CD14-positive monocyte (primary cell): ENCODE results near the gene ACVR1B. TPM values are rescaled to one million over a fixed set of nuclear protein-coding genes. Genes with fewer than 3 reads are reported as not detected.

ENCODE experiments used
- DNase-seq, 3 donors: peaks; one replicate each; pipeline ENCODE4 v3.0.0-alpha.2; 2011 to 2022
- H2AFZ ChIP-seq: 2 replicates; pipeline ENCODE4 v1.6.0; 2012; ENCODE audit warnings: mild to moderate bottlenecking, low read depth, low read length, inconsistent platforms; ENCODE audit not compliant: insufficient read depth, poor library complexity, severe bottlenecking
- H3K27ac ChIP-seq, 2 donors: 1 replicate in 1 of 2; 2 replicates in 1 of 2; pipeline ENCODE4 v1.5.1; 2012 to 2013; ENCODE audit warnings: low read length in 2 of 2, control low read depth in 1 of 2, inconsistent platforms in 1 of 2, low read depth in 1 of 2, mild to moderate bottlenecking in 1 of 2
- H3K27me3 ChIP-seq, 2 donors: one replicate each; pipeline versions ENCODE4 v1.6.0 to v1.6.1; 2011 to 2013; ENCODE audit warnings: low read length in 2 of 2; ENCODE audit not compliant: control insufficient read depth in 2 of 2, insufficient read depth in 2 of 2
- H3K36me3 ChIP-seq, 2 donors: replicated peaks in 1 of 2; 1 replicate in 1 of 2; 2 replicates in 1 of 2; pipeline versions ENCODE4 v1.5.1 to v1.6.1; 2012 to 2013; ENCODE audit warnings: low read length in 2 of 2, control low read depth in 1 of 2, inconsistent platforms in 1 of 2, mild to moderate bottlenecking in 1 of 2; ENCODE audit not compliant: insufficient read depth in 2 of 2, control insufficient read depth in 1 of 2
- H3K4me1 ChIP-seq, 2 donors: 1 replicate in 1 of 2; 2 replicates in 1 of 2; pipeline versions ENCODE4 v1.5.1 to v1.6.1; 2012 to 2013; ENCODE audit warnings: low read length in 2 of 2, control low read depth in 1 of 2, inconsistent platforms in 1 of 2, mild to moderate bottlenecking in 1 of 2, moderate library complexity in 1 of 2; ENCODE audit not compliant: insufficient read depth in 2 of 2, control insufficient read depth in 1 of 2
- H3K4me2 ChIP-seq: replicated peaks from 2 replicates; pipeline ENCODE3; 2012; ENCODE audit warnings: low read length, moderate library complexity, mild to moderate bottlenecking; ENCODE audit not compliant: poor library complexity, severe bottlenecking; ENCODE audit errors: extremely low read depth
- H3K4me3 ChIP-seq, 3 experiments: fragments of 200-600 bp in 1 of 3; sonication (generic) in 1 of 3; replicated peaks in 1 of 3; 1 replicate in 2 of 3; 2 replicates in 1 of 3; pipeline ENCODE4 v1.5.1; 2011 to 2013; ENCODE audit warnings: low read length in 3 of 3, mild to moderate bottlenecking in 3 of 3, control low read depth in 2 of 3, low read depth in 2 of 3, inconsistent platforms in 1 of 3, moderate library complexity in 1 of 3
- H3K79me2 ChIP-seq: 2 replicates; pipeline ENCODE4 v1.6.0; 2012; ENCODE audit warnings: mild to moderate bottlenecking, control low read depth, inconsistent platforms, low read length, moderate library complexity; ENCODE audit not compliant: insufficient read depth
- H3K9ac ChIP-seq: 2 replicates; pipeline ENCODE4 v1.6.0; 2017; ENCODE audit warnings: low read length, mild to moderate bottlenecking; ENCODE audit not compliant: insufficient read depth, poor library complexity, severe bottlenecking
- H3K9me3 ChIP-seq, 2 donors: replicated peaks in 1 of 2; 1 replicate in 1 of 2; 2 replicates in 1 of 2; pipeline versions ENCODE4 v1.5.1 to v1.6.1; 2012 to 2013; ENCODE audit warnings: low read length in 2 of 2, control low read depth in 1 of 2; ENCODE audit not compliant: control insufficient read depth in 1 of 2, insufficient read depth in 1 of 2
- H4K20me1 ChIP-seq: 2 replicates; pipeline ENCODE4 v1.6.0; 2012; ENCODE audit warnings: mild to moderate bottlenecking, low read length, control low read depth, moderate library complexity; ENCODE audit not compliant: insufficient read depth
- H3K27ac Mint-ChIP-seq, 7 donors: one replicate each; pipeline ENCODE4 v1.8.0; 2020; ENCODE audit warnings: mild to moderate bottlenecking in 7 of 7, mixed read lengths in 7 of 7, moderate library complexity in 6 of 7, inconsistent platforms in 2 of 7
- H3K27me3 Mint-ChIP-seq, 3 donors: one replicate each; pipeline ENCODE4 v1.8.0; 2021 to 2022; ENCODE audit warnings: low read depth in 3 of 3, mild to moderate bottlenecking in 3 of 3, mixed read lengths in 3 of 3, moderate library complexity in 3 of 3, inconsistent platforms in 1 of 3
- H3K36me3 Mint-ChIP-seq, 2 donors: one replicate each; pipeline ENCODE4 v1.8.0; 2020; ENCODE audit warnings: mixed read lengths in 2 of 2, inconsistent platforms in 1 of 2, mild to moderate bottlenecking in 1 of 2
- H3K4me1 Mint-ChIP-seq: one replicate; pipeline ENCODE4 v1.8.0; 2020; ENCODE audit warnings: mild to moderate bottlenecking, mixed read lengths
- H3K4me3 Mint-ChIP-seq, 2 donors: one replicate each; pipeline ENCODE4 v1.8.0; 2020; ENCODE audit warnings: mild to moderate bottlenecking in 2 of 2, mixed read lengths in 2 of 2, moderate library complexity in 1 of 2
- H3K9me3 Mint-ChIP-seq, 7 donors: one replicate each; pipeline ENCODE4 v1.8.0; 2020 to 2022; ENCODE audit warnings: mixed read lengths in 7 of 7, mild to moderate bottlenecking in 6 of 7, moderate library complexity in 6 of 7, inconsistent platforms in 2 of 7
- WGBS: methylation state at CpG from one replicate; pipeline ENCODE4 v1.1.5; 2013; ENCODE audit warnings: missing lambda C conversion rate; ENCODE audit not compliant: insufficient coverage; 5-methylcytosine and 5-hydroxymethylcytosine counted together
- intact Hi-C, 2 donors: fragments of 100-400 bp; cut with micrococcal nuclease; formaldehyde crosslinking; loops; one replicate each; pipeline versions ENCODE4 v1.15.0 to v1.15.1; 2023
- polyA plus RNA-seq, 3 donors: library from polyadenylated mRNA; depleted of rRNA in 1 of 3; unstranded in 2 of 3; stranded (reverse) in 1 of 3; fragments of 300-500 nt in 2 of 3; fragments of >200 nt in 1 of 3; fragmentation: Illumina TruSeq in 2 of 3; gene quantifications; 1 replicate in 2 of 3; 2 replicates in 1 of 3; pipeline ENCODE4 v1.2.3, GENCODE V29; 2012 to 2021
- TF ChIP-seq, protein P1 (sequence below): fragments of 200-600 bp; IDR thresholded peaks from one replicate; pipeline ENCODE4 v1.8.0; 2022; ENCODE audit warnings: antibody characterized with exemption, mild to moderate bottlenecking

ACVR1B gene
- polyA plus RNA-seq, 3 donors: 1.8 to 18.5 (median 3.9) TPM

- H3K4me1 Mint-ChIP-seq: peaks cover 45% of the 10 kb centered on the region
- no peaks in the 10 kb centered on the region for H3K9me3 ChIP-seq
- no peak overlapping the region for H3K4me2 ChIP-seq
- H3K27me3 Mint-ChIP-seq: peaks cover 4 to 16% (median 14%) of the 10 kb centered on the region in 3 donors
- no peaks in the 10 kb centered on the region for H4K20me1 ChIP-seq
- H3K9me3 Mint-ChIP-seq: peaks cover 0 to 4% (median 0%) of the 10 kb centered on the region in 7 donors
- intact Hi-C loops: loop anchor here (5.0 kb wide), 3 partner anchors 35 to 95 kb away; partner anchors contain the start of gene ATG101 (in 1 of the 2)
- H3K36me3 Mint-ChIP-seq: peaks cover 0 to 2% of the 10 kb centered on the region in 2 donors
- H3K9ac ChIP-seq: no peak overlapping the region
- 93% methylated on average over 9 of the region's 12 CpGs for WGBS
- peaks cover 30 to 46% of the 10 kb centered on the region in 2 donors for H3K4me1 ChIP-seq
- H3K27ac Mint-ChIP-seq: peak overlapping the region in 3 of 7 donors; percentile 61 to 94 (median 73)
- no peaks in the 10 kb centered on the region for H3K79me2 ChIP-seq
- TF ChIP-seq, protein P1, sequence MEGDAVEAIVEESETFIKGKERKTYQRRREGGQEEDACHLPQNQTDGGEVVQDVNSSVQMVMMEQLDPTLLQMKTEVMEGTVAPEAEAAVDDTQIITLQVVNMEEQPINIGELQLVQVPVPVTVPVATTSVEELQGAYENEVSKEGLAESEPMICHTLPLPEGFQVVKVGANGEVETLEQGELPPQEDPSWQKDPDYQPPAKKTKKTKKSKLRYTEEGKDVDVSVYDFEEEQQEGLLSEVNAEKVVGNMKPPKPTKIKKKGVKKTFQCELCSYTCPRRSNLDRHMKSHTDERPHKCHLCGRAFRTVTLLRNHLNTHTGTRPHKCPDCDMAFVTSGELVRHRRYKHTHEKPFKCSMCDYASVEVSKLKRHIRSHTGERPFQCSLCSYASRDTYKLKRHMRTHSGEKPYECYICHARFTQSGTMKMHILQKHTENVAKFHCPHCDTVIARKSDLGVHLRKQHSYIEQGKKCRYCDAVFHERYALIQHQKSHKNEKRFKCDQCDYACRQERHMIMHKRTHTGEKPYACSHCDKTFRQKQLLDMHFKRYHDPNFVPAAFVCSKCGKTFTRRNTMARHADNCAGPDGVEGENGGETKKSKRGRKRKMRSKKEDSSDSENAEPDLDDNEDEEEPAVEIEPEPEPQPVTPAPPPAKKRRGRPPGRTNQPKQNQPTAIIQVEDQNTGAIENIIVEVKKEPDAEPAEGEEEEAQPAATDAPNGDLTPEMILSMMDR: no peak
- H2AFZ ChIP-seq: no peak overlapping the region
- no peak overlapping the region for H3K4me3 ChIP-seq
- no peak overlapping the region for H3K27ac ChIP-seq
- H3K27me3 ChIP-seq: peaks cover 0 to 7% of the 10 kb centered on the region in 2 donors
- DNase-seq: no peak
- no peak overlapping the region for H3K4me3 Mint-ChIP-seq
- no peaks in the 10 kb centered on the region for H3K36me3 ChIP-seq
Measured at GRCh38 chr12:52027085-52027843, 75.8 kb downstream of the ACVR1B start.

GRCh38 chr12:52029685-52030084 lies 78.2 kb downstream of the ACVR1B start:
- 91% methylated on average over 3 of the region's 4 CpGs for WGBS
- Histone ChIP-seq H3K79me2 (no peaks in the 10 kb centered on the region), H3K4me1 (peaks cover 27 to 42% of the 10 kb centered on the region in 2 donors), H3K9me3 (no peaks in the 10 kb centered on the region), H3K4me3 (no peak overlapping the region), H3K27ac (no peak overlapping the region), H4K20me1 (no peaks in the 10 kb centered on the region), H3K4me2 (no peak overlapping the region), H3K9ac (no peak overlapping the region), H2AFZ (no peak overlapping the region), H3K27me3 (peaks cover 1 to 2% of the 10 kb centered on the region in 2 donors), H3K36me3 (no peaks in the 10 kb centered on the region)
- Mint-ChIP-seq H3K27ac (peak overlapping the region in 2 of 7 donors; percentile 27 to 43), H3K9me3 (peaks cover 0 to 3% (median 0%) of the 10 kb centered on the region in 7 donors), H3K27me3 (peaks cover 5 to 10% (median 8%) of the 10 kb centered on the region in 3 donors), H3K4me1 (peaks cover 45% of the 10 kb centered on the region), H3K36me3 (peaks cover 0 to 8% of the 10 kb centered on the region in 2 donors), H3K4me3 (no peak overlapping the region)
- intact Hi-C loops: loop anchor here (5.0 kb wide), 3 partner anchors 37 to 93 kb away; partner anchors contain the start of gene ATG101 (in 1 of the 2)
- TF ChIP-seq, protein P1: no peak
- no peak for DNase-seq
